ENCODE data around the gene CRYBB1.

GRCh38 chr22:26662160-26662559, 44.3 kb upstream of the CRYBB1 start:
- TF ChIP-seq POLR2AphosphoS5 (IDR thresholded peaks at IDR 0.05) = no peak
- no peak for TF ChIP-seq CTCF (IDR thresholded peaks at IDR 0.05)
- no peak for TF ChIP-seq POLR2A (IDR thresholded peaks at IDR 0.05)
